ENCODE data around the gene TSPEAR.

TSPEAR gene

GRCh38 chr21:44461464-44462001 lies 249.8 kb downstream of the TSPEAR start:
- no peak for DNase-seq (ENCODE audit: low read depth)

- DNase-seq (ENCODE audit: low read depth), result no peak
These were observed 250.4 kb downstream of the TSPEAR start for GRCh38 chr21:44461005-44461404.

GRCh38 chr21:44460441-44460755 lies 251.0 kb downstream of the TSPEAR start:
- no peak for DNase-seq (ENCODE audit: low read depth)

- no peak for DNase-seq (ENCODE audit: low read depth)
These were observed 251.5 kb downstream of the TSPEAR start for GRCh38 chr21:44459712-44460440.

- no peak for DNase-seq (ENCODE audit: low read depth)
These were observed 252.2 kb downstream of the TSPEAR start for GRCh38 chr21:44458971-44459711.

GRCh38 chr21:44456915-44457736 lies 254.2 kb downstream of the TSPEAR start:
- no peak for DNase-seq (ENCODE audit: low read depth)

- no peak for DNase-seq (ENCODE audit: low read depth)
These were observed 255.0 kb downstream of the TSPEAR start for GRCh38 chr21:44456214-44456914.

GRCh38 chr21:44455524-44456213 lies 255.7 kb downstream of the TSPEAR start:
- DNase-seq (ENCODE audit: low read depth), result no peak

GRCh38 chr21:44454747-44455523 lies 256.4 kb downstream of the TSPEAR start, which contains the start of gene LRRC3:
TSS of gene LRRC3 (plus strand) at chr21:44455510. CDS start at chr21:44456645, 1,135 bp downstream.
- peak; percentile 77 for DNase-seq (ENCODE audit: low read depth)

GRCh38 chr21:44454058-44454457 lies 257.3 kb downstream of the TSPEAR start:
- DNase-seq (ENCODE audit: low read depth), result no peak

- DNase-seq (ENCODE audit: low read depth), result no peak
These were observed 258.3 kb downstream of the TSPEAR start for GRCh38 chr21:44453120-44453519.

- DNase-seq (ENCODE audit: low read depth), result no peak
These were observed 260.4 kb downstream of the TSPEAR start for GRCh38 chr21:44450999-44451398.

- no peak for DNase-seq (ENCODE audit: low read depth)
These were observed 261.0 kb downstream of the TSPEAR start for GRCh38 chr21:44450402-44450801.

GRCh38 chr21:44449473-44450363 lies 261.7 kb downstream of the TSPEAR start:
- no peak for DNase-seq (ENCODE audit: low read depth)

- DNase-seq (ENCODE audit: low read depth), result no peak
These were observed 262.7 kb downstream of the TSPEAR start for GRCh38 chr21:44448651-44449131.

Measured in T-helper 22 cell (primary cell).